Mesendoderm (in vitro differentiated cells): Measurements from ENCODE around the gene TMEM44.
"Not testable (repeated sequence)": the region's sequence is repeated elsewhere in the genome, so short reads cannot be mapped to it uniquely, and the experiment has no call there.

ENCODE experiments used
- DNase-seq: peaks from one replicate; pipeline ENCODE4 v3.0.0; 2013
- H2AK5ac ChIP-seq: 2 replicates; pipeline ENCODE4 v1.6.1; 2013; ENCODE audit warnings: low read length, inconsistent platforms
- H2BK120ac ChIP-seq: 2 replicates; pipeline ENCODE4 v1.6.1; 2013; ENCODE audit warnings: low read depth, mild to moderate bottlenecking, low read length, moderate library complexity, mixed read lengths
- H2BK15ac ChIP-seq: replicated peaks from 2 replicates; pipeline ENCODE4 v1.6.1; 2013; ENCODE audit warnings: low read depth, mild to moderate bottlenecking, moderate library complexity
- H2BK5ac ChIP-seq: 2 replicates; pipeline ENCODE4 v1.6.1; 2013; ENCODE audit warnings: low read length, inconsistent platforms
- H3K18ac ChIP-seq: 2 replicates; pipeline ENCODE4 v1.6.1; 2013; ENCODE audit warnings: mild to moderate bottlenecking, low read length, mixed read lengths
- H3K23ac ChIP-seq: one replicate; pipeline ENCODE4 v1.6.1; 2013; ENCODE audit warnings: low read length
- H3K27ac ChIP-seq: 2 replicates; pipeline ENCODE4 v1.5.1; 2013; ENCODE audit warnings: low read depth, mild to moderate bottlenecking, inconsistent platforms, low read length, moderate library complexity
- H3K27me3 ChIP-seq: 2 replicates; pipeline ENCODE4 v1.6.1; 2013; ENCODE audit warnings: low read length, control low read depth, mild to moderate bottlenecking, inconsistent platforms; ENCODE audit not compliant: insufficient read depth, poor library complexity
- H3K36me3 ChIP-seq: 2 replicates; pipeline ENCODE4 v1.6.1; 2013; ENCODE audit warnings: low read length, inconsistent platforms; ENCODE audit not compliant: control insufficient read depth, insufficient read depth
- H3K4ac ChIP-seq: one replicate; pipeline ENCODE4 v1.6.1; 2013; ENCODE audit warnings: low read depth, mild to moderate bottlenecking, low read length, moderate library complexity
- H3K4me1 ChIP-seq: 2 replicates; pipeline ENCODE4 v1.6.1; 2013; ENCODE audit warnings: low read depth, low read length, inconsistent platforms; ENCODE audit not compliant: control insufficient read depth
- H3K4me2 ChIP-seq: 2 replicates; pipeline ENCODE4 v1.6.1; 2013; ENCODE audit warnings: low read length
- H3K4me3 ChIP-seq: 2 replicates; pipeline ENCODE4 v1.5.1; 2013; ENCODE audit warnings: mild to moderate bottlenecking, low read length
- H3K56ac ChIP-seq: one replicate; pipeline ENCODE4 v1.6.1; 2013; ENCODE audit warnings: low read length
- H3K79me1 ChIP-seq: 2 replicates; pipeline ENCODE4 v1.6.1; 2013; ENCODE audit warnings: low read length, inconsistent platforms
- H3K79me2 ChIP-seq: 2 replicates; pipeline ENCODE4 v1.6.1; 2013; ENCODE audit warnings: mild to moderate bottlenecking, low read length; ENCODE audit not compliant: control insufficient read depth, insufficient read depth
- H3K9ac ChIP-seq: 2 replicates; pipeline ENCODE4 v1.6.1; 2013; ENCODE audit warnings: low read length, inconsistent platforms
- H4K5ac ChIP-seq: one replicate; pipeline ENCODE4 v1.6.1; 2013; ENCODE audit warnings: low read length
- H4K8ac ChIP-seq: one replicate; pipeline ENCODE4 v1.6.1; 2013; ENCODE audit warnings: low read depth, mild to moderate bottlenecking, control low read depth, low read length, moderate library complexity
- WGBS: extraction: QIAGEN DNeasy Blood & Tissue Kit; methylation state at CpG from one replicate; pipeline ENCODE4 v1.1.7; 2013; ENCODE audit warnings: low lambda C conversion rate, missing lambda C conversion rate; ENCODE audit not compliant: insufficient coverage; ENCODE audit errors: extremely low coverage; 5-methylcytosine and 5-hydroxymethylcytosine counted together

Gene TMEM44

GRCh38 chr3:194606941-194607340 is 26.3 kb downstream of the TMEM44 start:
- H3K4me2 ChIP-seq, result no peak overlapping the region
- no peak overlapping the region for H3K18ac ChIP-seq
- no CpG with 5 or more reads among the region's 3 CpGs for WGBS
- no peak overlapping the region for H3K4ac ChIP-seq
- H3K79me1 ChIP-seq, result no peaks in the 10 kb centered on the region
- no peak overlapping the region for H3K9ac ChIP-seq
- no peak overlapping the region for H4K8ac ChIP-seq
- H2BK15ac ChIP-seq, result no peak overlapping the region
- H4K5ac ChIP-seq, result no peak overlapping the region
- no peak overlapping the region for H3K4me3 ChIP-seq
- no peaks in the 10 kb centered on the region for H3K4me1 ChIP-seq
- no peak overlapping the region for H3K23ac ChIP-seq
- no peak overlapping the region for H3K27ac ChIP-seq
- H3K27me3 ChIP-seq, result no peaks in the 10 kb centered on the region
- no peak overlapping the region for H2BK5ac ChIP-seq
- no peak overlapping the region for H2AK5ac ChIP-seq
- H2BK120ac ChIP-seq, result no peak overlapping the region
- no peaks in the 10 kb centered on the region for H3K36me3 ChIP-seq
- no peak overlapping the region for H3K56ac ChIP-seq
- DNase-seq, result no peak
- H3K79me2 ChIP-seq, result no peaks in the 10 kb centered on the region

GRCh38 chr3:194606163-194606562 is 27.1 kb downstream of the TMEM44 start:
- no peak overlapping the region for H4K5ac ChIP-seq
- H2BK5ac ChIP-seq, result no peak overlapping the region
- H3K79me1 ChIP-seq, result no peaks in the 10 kb centered on the region
- no peak overlapping the region for H3K4me2 ChIP-seq
- H2BK120ac ChIP-seq, result no peak overlapping the region
- no peak overlapping the region for H3K23ac ChIP-seq
- no peak overlapping the region for H3K18ac ChIP-seq
- H3K4me3 ChIP-seq, result no peak overlapping the region
- no peak overlapping the region for H4K8ac ChIP-seq
- H2AK5ac ChIP-seq, result no peak overlapping the region
- DNase-seq, result no peak
- H3K56ac ChIP-seq, result no peak overlapping the region
- no peaks in the 10 kb centered on the region for H3K36me3 ChIP-seq
- no peak overlapping the region for H2BK15ac ChIP-seq
- no peak overlapping the region for H3K9ac ChIP-seq
- H3K27me3 ChIP-seq, result no peaks in the 10 kb centered on the region
- no peak overlapping the region for H3K27ac ChIP-seq
- H3K4ac ChIP-seq, result no peak overlapping the region
- no CpG with 5 or more reads among the region's 8 CpGs for WGBS
- H3K4me1 ChIP-seq, result no peaks in the 10 kb centered on the region
- no peaks in the 10 kb centered on the region for H3K79me2 ChIP-seq

GRCh38 chr3:194605314-194605713 is 27.9 kb downstream of the TMEM44 start:
- H3K4ac ChIP-seq, H3K79me2 ChIP-seq, H3K4me2 ChIP-seq, H3K56ac ChIP-seq, H3K9ac ChIP-seq, DNase-seq, H3K4me1 ChIP-seq, H3K18ac ChIP-seq, H3K27ac ChIP-seq, H3K36me3 ChIP-seq, H3K23ac ChIP-seq, H3K79me1 ChIP-seq, H2BK120ac ChIP-seq, H2BK15ac ChIP-seq, H3K27me3 ChIP-seq, H4K8ac ChIP-seq, H2AK5ac ChIP-seq, H4K5ac ChIP-seq, H2BK5ac ChIP-seq, H3K4me3 ChIP-seq: not testable (repeated sequence)
- WGBS, result no CpG with 5 or more reads among the region's 7 CpGs

- WGBS, result no CpG with 5 or more reads among the region's 2 CpGs
- Histone ChIP-seq H3K79me2 (no peaks in the 10 kb centered on the region), H3K36me3 (no peaks in the 10 kb centered on the region), H2AK5ac (no peak overlapping the region), H4K5ac (no peak overlapping the region), H2BK120ac (no peak overlapping the region), H2BK5ac (no peak overlapping the region), H3K27ac (no peak overlapping the region), H4K8ac (no peak overlapping the region), H3K4ac (no peak overlapping the region), H2BK15ac (no peak overlapping the region), H3K18ac (no peak overlapping the region), H3K27me3 (no peaks in the 10 kb centered on the region), H3K23ac (no peak overlapping the region), H3K9ac (no peak overlapping the region), H3K4me2 (no peak overlapping the region), H3K56ac (no peak overlapping the region), H3K4me1 (no peaks in the 10 kb centered on the region), H3K79me1 (no peaks in the 10 kb centered on the region), H3K4me3 (no peak overlapping the region)
- DNase-seq, result no peak
These were observed 28.4 kb downstream of the TMEM44 start for GRCh38 chr3:194604837-194605236.

GRCh38 chr3:194604126-194604525 is 29.1 kb downstream of the TMEM44 start:
- DNase-seq, result no peak
- Histone ChIP-seq H3K4me1 (no peaks in the 10 kb centered on the region), H3K27me3 (no peaks in the 10 kb centered on the region), H3K36me3 (no peaks in the 10 kb centered on the region), H3K18ac (no peak overlapping the region), H3K23ac (no peak overlapping the region), H3K4me3 (no peak overlapping the region), H3K27ac (no peak overlapping the region), H2BK120ac (no peak overlapping the region), H3K4ac (no peak overlapping the region), H2BK5ac (no peak overlapping the region), H2BK15ac (no peak overlapping the region), H2AK5ac (no peak overlapping the region), H4K8ac (no peak overlapping the region), H3K79me1 (no peaks in the 10 kb centered on the region), H3K56ac (no peak overlapping the region), H3K9ac (no peak overlapping the region), H3K4me2 (no peak overlapping the region), H4K5ac (no peak overlapping the region), H3K79me2 (no peaks in the 10 kb centered on the region)
- no CpG with 5 or more reads among the region's 22 CpGs for WGBS

GRCh38 chr3:194602669-194603171 is 30.5 kb downstream of the TMEM44 start:
- Histone ChIP-seq H3K79me1 (no peaks in the 10 kb centered on the region), H3K27me3 (no peaks in the 10 kb centered on the region), H3K56ac (no peak overlapping the region), H3K27ac (no peak overlapping the region), H2BK15ac (no peak overlapping the region), H3K4me3 (no peak overlapping the region), H3K4me1 (no peaks in the 10 kb centered on the region), H2BK120ac (no peak overlapping the region), H4K8ac (no peak overlapping the region), H2BK5ac (no peak overlapping the region), H3K18ac (no peak overlapping the region), H3K9ac (no peak overlapping the region), H3K36me3 (no peaks in the 10 kb centered on the region), H3K23ac (no peak overlapping the region), H3K4me2 (no peak overlapping the region), H2AK5ac (no peak overlapping the region), H3K79me2 (no peaks in the 10 kb centered on the region), H3K4ac (no peak overlapping the region), H4K5ac (no peak overlapping the region)
- no peak for DNase-seq
- no CpG with 5 or more reads among the region's 10 CpGs for WGBS
